Measurements from ENCODE around the gene SRBD1. TPM values are rescaled to one million over a fixed set of nuclear protein-coding genes. Genes with fewer than 3 reads are reported as not detected.

The SRBD1 gene
- total RNA-seq, 2 donors from 2014 or later = 11.8 to 14.4 TPM

DNA sequence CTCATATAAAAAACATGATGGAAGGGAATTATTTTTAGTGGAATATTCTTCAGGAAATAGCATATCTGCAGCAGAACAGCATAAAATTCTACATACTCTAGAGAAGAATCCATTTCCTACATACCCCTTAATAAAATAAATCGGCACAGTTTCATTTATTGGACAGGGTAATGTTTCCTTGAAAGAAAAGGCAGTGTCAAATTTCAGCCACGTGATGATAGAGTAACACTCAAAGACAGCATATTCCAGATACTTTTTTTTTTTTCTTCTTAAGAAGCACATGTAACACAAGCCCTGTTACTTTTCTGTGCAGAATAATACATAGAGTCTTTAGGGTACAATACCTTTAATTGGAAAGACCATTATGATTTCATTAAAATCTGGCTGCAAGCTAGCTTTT, 204.4 kb downstream of the SRBD1 start:
- intact Hi-C loops (cut with DNase I) = no loop called here
- Histone ChIP-seq H3K27ac (no peak overlapping the region), H3K27me3 (no peaks in the 10 kb centered on the region), H3K9ac (ENCODE audit: low read depth in 2 of 2, low read length in 2 of 2) (no peak overlapping the region), H3K4me1 (no peaks in the 10 kb centered on the region), H3K9me3 (no peaks in the 10 kb centered on the region), H3K4me3 (no peak overlapping the region), H3K36me3 (no peaks in the 10 kb centered on the region)
- TF ChIP-seq, protein P1, sequence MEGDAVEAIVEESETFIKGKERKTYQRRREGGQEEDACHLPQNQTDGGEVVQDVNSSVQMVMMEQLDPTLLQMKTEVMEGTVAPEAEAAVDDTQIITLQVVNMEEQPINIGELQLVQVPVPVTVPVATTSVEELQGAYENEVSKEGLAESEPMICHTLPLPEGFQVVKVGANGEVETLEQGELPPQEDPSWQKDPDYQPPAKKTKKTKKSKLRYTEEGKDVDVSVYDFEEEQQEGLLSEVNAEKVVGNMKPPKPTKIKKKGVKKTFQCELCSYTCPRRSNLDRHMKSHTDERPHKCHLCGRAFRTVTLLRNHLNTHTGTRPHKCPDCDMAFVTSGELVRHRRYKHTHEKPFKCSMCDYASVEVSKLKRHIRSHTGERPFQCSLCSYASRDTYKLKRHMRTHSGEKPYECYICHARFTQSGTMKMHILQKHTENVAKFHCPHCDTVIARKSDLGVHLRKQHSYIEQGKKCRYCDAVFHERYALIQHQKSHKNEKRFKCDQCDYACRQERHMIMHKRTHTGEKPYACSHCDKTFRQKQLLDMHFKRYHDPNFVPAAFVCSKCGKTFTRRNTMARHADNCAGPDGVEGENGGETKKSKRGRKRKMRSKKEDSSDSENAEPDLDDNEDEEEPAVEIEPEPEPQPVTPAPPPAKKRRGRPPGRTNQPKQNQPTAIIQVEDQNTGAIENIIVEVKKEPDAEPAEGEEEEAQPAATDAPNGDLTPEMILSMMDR (IDR thresholded peaks at IDR 0.05) = no peak
- no peak for DNase-seq

DNA sequence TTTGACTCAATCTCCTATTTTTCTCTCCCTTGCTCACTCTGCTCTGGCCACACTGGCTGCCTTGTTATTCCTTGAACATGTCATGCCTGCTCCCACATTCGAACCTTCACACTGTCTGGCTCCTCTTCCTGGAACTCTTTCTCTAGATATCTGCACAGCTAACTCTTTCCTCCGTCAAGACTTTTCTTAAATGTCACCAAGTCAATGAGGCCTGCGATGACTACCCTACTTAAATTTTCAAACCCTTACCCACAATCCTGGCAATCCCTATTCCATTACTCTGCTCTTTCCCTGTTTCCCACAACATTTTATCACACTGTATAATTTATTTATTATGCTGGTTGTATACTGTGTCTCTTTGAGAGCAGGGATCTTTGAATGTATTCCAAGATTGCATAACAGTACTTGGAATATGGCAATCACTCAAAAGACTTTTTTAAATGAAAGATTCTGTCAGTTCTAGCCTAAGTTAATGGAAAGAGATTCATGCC, 206.2 kb downstream of the SRBD1 start:
- Histone ChIP-seq H3K36me3 (no peaks in the 10 kb centered on the region), H3K9ac (ENCODE audit: low read depth in 2 of 2, low read length in 2 of 2) (no peak overlapping the region), H3K9me3 (no peaks in the 10 kb centered on the region), H3K4me1 (no peaks in the 10 kb centered on the region), H3K27ac (no peak overlapping the region), H3K27me3 (no peaks in the 10 kb centered on the region), H3K4me3 (no peak overlapping the region)
- intact Hi-C loops (cut with DNase I) = no loop called here
- DNase-seq = no peak
- TF ChIP-seq, protein P1 (IDR thresholded peaks at IDR 0.05) = no peak

DNA sequence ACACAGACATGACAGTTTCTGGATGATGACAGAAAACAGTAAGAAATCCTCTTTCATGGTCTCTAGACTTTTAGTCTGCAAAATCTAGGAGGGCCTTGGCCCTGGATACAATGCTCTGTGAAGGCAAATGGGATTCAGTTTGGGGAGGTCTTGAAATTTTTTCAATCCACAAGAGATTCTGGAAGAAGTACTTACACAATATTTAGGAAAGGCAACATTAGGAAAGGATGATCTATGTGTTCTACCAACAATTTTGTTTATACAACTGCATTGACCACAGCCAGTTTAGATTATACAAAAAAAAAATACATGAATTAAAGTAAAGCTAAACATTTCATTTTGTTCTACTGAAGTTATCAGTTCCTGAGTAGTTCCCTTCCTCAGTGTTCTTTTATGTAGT, 208.0 kb downstream of the SRBD1 start:
- H3K4me1 ChIP-seq = no peaks in the 10 kb centered on the region
- H3K4me3 ChIP-seq = no peak overlapping the region
- H3K27me3 ChIP-seq = no peaks in the 10 kb centered on the region
- intact Hi-C loops (cut with DNase I) = no loop called here
- no peak overlapping the region for H3K27ac ChIP-seq
- no peaks in the 10 kb centered on the region for H3K36me3 ChIP-seq
- no peak for DNase-seq
- no peaks in the 10 kb centered on the region for H3K9me3 ChIP-seq
- H3K9ac ChIP-seq (ENCODE audit: low read depth in 2 of 2, low read length in 2 of 2) = no peak overlapping the region
- TF ChIP-seq, protein P1 (IDR thresholded peaks at IDR 0.05) = no peak

DNA sequence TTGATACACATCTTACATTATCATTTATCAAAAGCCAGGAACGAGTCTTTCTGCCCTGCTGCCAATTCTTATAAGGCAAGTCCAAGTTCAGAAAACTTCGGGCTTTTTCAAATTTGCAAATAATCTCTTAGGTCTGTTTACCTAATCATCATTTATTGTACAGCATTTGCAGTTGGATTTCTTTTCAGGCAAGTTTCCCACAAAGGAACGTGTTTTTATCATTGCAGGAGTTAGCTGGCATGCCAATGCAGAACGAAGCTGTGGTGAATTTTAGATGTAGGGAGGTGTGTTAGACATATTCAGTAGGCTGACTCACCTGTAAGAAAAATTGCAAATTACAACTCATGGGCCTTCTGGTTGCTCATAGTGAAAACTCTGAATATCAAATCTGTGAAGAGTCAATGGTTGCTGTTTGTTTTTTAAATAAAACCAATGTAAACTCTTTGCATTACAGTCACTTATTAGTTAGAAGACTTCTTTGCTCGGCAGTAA, 209.6 kb downstream of the SRBD1 start:
- H3K4me1 ChIP-seq = no peaks in the 10 kb centered on the region
- H3K27me3 ChIP-seq = no peaks in the 10 kb centered on the region
- no peak overlapping the region for H3K9ac ChIP-seq (ENCODE audit: low read depth in 2 of 2, low read length in 2 of 2)
- intact Hi-C loops (cut with DNase I) = no loop called here
- no peak for DNase-seq
- H3K27ac ChIP-seq = no peak overlapping the region
- TF ChIP-seq, protein P1 (IDR thresholded peaks at IDR 0.05) = no peak
- H3K36me3 ChIP-seq = no peaks in the 10 kb centered on the region
- H3K4me3 ChIP-seq = no peak overlapping the region
- H3K9me3 ChIP-seq = no peaks in the 10 kb centered on the region

DNA sequence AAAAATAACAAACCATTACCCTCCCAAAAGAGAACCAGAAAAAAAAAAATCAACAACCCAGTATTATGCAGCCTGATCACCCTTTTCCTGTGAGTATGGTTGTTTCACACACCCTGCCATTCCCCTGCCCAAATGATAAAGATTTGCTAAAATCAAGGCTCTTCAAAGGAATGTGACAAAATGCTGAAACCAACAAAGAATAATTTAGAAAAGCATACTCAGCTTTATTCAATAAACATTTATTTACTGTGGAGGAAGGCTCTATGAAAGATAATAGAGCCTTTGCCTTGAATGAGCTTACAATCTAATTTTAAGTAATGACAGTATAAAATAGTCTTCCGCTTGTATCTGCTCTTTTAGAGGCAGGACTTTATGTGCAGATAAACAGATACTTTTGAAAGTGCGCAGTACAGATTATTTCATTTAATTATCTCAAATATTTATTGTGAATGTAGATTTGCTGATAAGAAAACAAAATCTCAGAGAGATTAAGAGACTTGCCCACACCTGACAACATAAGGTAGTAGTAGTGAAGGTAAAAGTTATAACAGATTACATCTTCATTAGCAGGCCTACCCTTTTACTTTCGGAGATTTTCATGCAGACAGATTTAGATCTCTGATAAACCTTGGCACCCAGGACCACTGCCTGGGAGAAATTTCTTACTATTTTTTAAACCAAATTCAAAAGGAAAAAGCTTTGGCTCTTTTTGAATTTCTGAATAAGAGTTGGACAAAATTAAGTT, 211.9 kb downstream of the SRBD1 start:
- Histone ChIP-seq H3K27ac (no peak overlapping the region), H3K4me3 (no peak overlapping the region), H3K4me1 (no peaks in the 10 kb centered on the region), H3K27me3 (no peaks in the 10 kb centered on the region), H3K9ac (ENCODE audit: low read depth in 2 of 2, low read length in 2 of 2) (no peak overlapping the region), H3K36me3 (no peaks in the 10 kb centered on the region), H3K9me3 (no peaks in the 10 kb centered on the region)
- intact Hi-C loops (cut with DNase I) = no loop called here
- no peak for DNase-seq
- TF ChIP-seq, protein P1 (IDR thresholded peaks at IDR 0.05) = no peak
